HG03159 (cell line): ENCODE data around the gene SYT7.

Experiments
- ATAC-seq: cut with Tn5 transposase; IDR thresholded peaks from one replicate; pipeline ENCODE4 v1.9.1; 2021; ENCODE audit warnings: mild to moderate bottlenecking, moderate library complexity; ENCODE audit not compliant: unreplicated experiment

SYT7 gene

GRCh38 chr11:61522881-61523280 lies 58.0 kb downstream of the SYT7 start:
- ATAC-seq: no peak

- ATAC-seq: no peak
Observed at GRCh38 chr11:61518032-61518795, 62.7 kb downstream of the SYT7 start.

GRCh38 chr11:61516675-61517572 lies 64.0 kb downstream of the SYT7 start:
- ATAC-seq: no peak

- no peak for ATAC-seq
Observed at GRCh38 chr11:61516191-61516590, 64.7 kb downstream of the SYT7 start.

GRCh38 chr11:61515686-61516085 lies 65.2 kb downstream of the SYT7 start:
- no peak for ATAC-seq

GRCh38 chr11:61514050-61514917 lies 66.6 kb downstream of the SYT7 start:
- ATAC-seq: no peak

- no peak for ATAC-seq
Observed at GRCh38 chr11:61513143-61513765, 67.6 kb downstream of the SYT7 start.

GRCh38 chr11:61512435-61512834 lies 68.4 kb downstream of the SYT7 start:
- no peak for ATAC-seq

- no peak for ATAC-seq
Observed at GRCh38 chr11:61511383-61511782, 69.5 kb downstream of the SYT7 start.

GRCh38 chr11:61510974-61511373 lies 69.9 kb downstream of the SYT7 start:
- ATAC-seq: no peak

GRCh38 chr11:61510166-61510919 lies 70.5 kb downstream of the SYT7 start:
- ATAC-seq: no peak

- peak; percentile 61 for ATAC-seq
Observed at GRCh38 chr11:61509043-61510029, 71.5 kb downstream of the SYT7 start.

- ATAC-seq: no peak
Observed at GRCh38 chr11:61507962-61508861, 72.7 kb downstream of the SYT7 start, which contains the start of gene LRRC10B. LRRC10B (plus strand) TSS chr11:61508749; CDS start chr11:61508999, 250 bp downstream.

GRCh38 chr11:61507012-61507768 lies 73.7 kb downstream of the SYT7 start:
- ATAC-seq: no peak

- ATAC-seq: no peak
Observed at GRCh38 chr11:61505640-61506155, 75.2 kb downstream of the SYT7 start.

- ATAC-seq: no peak
Observed at GRCh38 chr11:61505106-61505505, 75.8 kb downstream of the SYT7 start.
